ENCODE data around the gene FOXO3.

The FOXO3 gene

DNA sequence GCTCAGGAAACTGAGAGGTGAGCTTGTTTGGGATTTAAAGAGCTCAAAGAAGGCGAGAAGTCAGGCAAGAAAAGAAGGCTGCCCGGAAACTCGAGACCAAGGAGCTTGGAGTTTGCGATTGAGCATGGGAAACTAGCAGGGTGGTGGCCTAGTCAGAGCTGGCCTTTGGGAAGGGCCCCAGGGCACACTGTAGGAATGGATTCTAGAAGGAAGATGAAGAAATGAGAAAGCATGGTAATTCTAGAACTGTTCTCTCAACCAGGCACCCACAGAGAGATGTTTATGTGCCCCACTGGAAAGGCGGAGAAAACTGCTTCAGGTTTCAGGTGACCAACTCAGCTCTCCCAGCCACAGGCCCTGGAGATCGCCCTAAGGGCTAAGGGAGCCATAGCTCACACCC lies 126.2 kb downstream of the FOXO3 start:
- DNase-seq: no peak

DNA sequence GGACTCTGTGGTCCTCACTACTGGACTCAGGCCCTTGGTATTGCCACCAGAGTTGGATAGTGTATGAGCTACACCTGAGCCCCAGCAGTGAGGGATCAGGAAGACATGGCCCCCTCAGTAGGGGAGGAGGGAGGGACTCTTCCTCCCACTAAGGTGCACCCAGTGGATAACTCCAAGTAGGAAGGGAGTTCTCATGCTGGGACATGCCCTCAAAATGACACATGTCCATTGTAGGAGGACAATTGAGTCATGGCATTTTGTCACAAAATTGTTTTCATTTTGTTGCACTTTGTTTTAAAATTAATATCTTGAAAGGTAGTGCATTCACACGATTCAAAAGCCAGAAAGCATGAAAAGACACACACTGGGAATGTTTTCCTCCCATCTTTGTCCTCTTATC lies 127.2 kb downstream of the FOXO3 start:
- DNase-seq: no peak

DNA sequence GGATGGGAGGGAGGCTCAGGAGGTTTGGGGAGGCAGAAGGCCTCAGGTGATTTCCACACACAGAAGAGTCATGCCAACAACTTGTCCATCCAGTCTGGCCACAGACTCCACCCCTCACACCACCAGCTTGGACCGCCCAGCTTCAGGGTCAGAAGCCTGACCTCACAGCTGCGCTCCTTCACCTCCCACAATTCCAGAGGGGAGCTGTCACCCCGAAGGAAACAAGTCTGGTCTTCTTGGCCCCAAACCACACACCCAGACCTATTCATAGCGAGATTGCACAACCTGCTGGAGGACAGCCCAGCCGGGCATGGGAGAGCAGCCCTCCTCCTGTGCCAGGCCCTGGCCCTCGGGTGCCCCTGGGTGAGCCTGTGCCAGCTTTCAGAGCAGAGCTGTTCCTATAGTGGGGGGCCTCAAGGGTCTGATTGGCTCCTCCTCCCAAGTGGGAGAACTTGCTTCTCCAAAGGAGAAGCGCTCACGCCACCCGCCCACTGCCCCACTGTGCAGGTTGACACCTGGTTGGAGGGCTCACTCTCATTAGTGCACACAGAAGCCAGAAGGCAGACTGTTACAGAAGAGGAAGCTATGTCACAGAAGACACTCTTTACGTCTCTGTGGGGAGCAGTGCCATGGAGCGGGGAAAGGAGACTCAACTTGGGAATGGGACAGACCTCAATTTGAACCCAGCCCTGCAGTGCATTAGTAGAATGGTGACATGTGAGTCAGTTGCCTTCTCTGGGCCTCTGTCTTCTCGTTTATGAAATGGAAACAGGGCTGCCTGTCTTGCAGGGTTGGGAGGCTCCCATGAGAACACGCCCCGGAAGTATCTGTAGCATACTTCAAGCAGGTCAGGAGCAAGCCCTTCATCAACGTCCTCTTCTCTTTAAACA lies 128.8 kb downstream of the FOXO3 start:
- DNase-seq: peak; percentile 58 to 83 (median 68)

DNA sequence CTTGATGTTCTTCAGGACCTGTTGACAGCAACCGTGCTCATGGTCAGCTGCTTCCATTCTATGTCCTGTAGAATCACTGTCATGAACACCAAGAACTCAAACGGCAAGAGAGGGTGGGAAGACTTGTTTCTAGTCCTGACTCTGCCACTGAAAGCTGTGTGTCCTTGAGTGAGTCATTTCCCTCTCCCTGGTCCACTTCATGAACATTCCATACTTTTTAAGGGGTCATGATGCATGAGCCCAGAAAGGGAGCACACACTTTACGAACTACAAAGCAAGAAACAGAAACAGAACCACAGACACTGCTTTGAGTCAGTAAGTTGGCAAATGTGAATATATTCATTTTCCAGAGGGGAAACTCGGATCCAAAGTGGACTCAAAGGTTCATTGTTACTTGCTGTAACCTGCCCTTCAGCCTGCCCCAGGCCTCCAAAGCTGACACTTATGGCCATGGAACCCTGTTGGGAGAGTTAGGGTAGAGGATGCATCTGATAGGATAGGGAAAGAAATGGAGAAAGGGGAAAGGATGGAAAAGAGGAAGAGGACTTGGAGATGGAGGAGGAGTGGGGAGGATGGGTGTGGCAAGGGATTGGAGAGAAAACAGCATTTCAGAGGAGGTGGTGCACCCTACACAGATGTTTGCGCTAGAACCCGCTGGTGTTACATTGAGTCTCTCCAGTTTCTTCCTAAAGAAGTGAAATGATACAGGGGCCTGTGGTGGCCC lies 129.8 kb downstream of the FOXO3 start:
- no peak for DNase-seq

DNA sequence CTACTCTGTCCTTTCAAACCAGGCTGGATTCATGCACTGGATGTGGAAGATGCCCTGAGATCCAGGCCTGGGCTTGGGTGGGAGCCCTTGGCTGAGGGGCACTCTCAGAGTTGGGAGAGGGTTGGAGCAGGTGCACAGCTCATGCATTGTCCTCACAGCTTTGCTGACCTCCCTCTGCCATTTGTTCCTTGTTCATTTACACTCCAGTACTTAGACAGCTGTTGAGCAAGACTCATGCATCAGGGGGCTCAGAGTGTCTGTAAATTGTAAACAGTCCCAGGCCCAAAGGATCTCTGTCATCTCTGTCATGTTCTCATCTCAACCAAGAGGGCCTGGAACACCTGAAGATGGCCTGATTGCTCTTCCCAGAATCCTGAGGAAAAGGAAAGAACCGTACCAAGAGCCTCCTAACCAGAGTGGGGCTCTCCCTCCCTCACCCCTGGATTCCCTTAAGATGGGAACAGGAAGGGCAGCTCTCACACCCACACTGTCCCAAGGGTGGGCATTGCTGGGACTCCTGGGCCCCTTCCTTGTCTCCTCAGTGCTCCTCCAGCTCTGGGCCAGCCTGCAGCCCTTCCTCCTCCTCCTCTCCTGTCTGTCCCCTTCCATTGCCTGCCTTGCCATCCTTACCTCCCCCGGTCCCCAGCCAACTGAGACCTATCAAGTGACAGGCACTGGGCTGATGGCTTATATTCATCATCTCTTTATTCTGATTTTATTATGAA lies 132.9 kb downstream of the FOXO3 start:
- DNase-seq: no peak

DNA sequence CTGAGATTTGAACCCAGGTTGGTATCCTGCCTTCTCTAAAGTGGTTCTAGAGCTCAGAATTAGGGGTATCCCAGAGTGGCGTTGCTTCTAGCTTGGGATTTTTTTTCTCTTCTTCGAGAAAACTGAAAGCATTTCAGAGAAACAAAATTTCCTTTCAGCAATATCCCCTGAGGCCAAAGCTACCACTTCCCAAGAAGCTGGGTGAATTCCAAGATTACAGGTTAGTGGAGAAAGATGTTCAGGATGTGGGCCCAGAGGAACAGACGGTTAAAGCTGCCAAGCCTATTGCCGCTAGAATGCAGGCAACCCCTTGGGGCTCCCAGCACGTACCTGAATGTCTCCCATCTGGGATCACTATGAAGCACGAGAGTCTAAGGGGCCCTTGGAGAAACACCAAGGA lies 134.1 kb downstream of the FOXO3 start:
- DNase-seq: no peak

DNA sequence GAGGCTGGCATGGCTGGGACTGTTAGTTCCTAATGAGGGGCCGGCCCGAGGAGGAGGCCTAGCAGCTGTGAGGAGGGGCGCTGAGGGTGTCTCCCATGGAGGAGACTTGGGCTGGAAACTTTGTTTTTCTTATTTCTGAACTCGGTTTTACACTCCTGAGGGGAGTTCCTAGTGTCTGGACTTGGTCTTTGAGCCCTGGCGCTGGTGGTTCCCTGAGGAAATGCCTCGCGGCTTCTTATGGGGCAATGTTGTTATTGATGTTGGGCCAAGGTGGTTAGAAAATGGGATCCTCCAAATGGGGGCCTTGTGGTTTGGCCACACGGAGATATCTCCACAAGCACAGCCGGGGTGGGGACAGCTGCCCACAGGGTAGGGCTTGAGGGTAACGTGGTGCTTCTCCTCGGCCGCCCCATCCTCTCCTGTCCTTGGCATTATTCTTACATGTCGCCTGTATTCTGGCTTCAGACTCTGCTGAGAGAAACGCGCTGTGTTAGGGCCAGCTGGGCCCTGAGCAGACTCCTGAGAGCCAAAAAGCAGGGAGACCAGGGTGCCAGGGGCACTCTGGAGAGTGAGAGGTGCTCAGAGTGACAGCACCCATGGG lies 136.9 kb downstream of the FOXO3 start:
- no peak for DNase-seq

DNA sequence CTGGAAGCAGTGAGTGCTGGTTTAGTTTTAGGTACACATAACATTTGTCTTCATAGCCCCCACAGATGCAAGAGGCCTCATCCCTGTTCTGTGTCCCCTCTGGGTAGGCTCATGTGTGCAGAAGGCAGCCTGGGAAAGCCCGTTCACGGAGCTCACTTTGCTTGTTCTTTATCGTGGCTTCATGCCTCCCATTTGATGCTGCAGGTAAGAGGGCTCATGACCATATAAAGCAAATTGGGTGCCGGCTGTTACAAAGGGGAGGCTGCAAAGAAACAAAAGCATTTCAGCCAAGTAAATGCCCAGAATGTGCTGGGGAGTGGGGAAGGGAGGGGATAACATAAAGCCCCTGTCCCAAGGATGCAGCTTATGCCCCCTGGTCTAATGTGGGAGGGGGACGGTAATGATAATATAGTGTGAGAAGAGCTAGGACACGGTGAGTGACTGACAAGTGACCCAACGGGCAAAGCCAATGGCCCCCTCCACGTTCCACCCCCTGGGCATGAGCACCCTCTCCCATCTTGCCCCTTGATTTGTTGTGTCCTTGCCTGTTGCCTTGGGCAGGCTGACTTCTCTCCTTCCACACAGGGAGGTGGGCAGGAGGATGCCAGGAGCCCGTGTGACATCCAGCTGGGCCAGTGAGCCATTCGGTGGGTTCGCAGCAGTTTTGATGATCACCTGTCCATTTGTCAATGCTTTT lies 138.0 kb downstream of the FOXO3 start:
- no peak for DNase-seq

DNA sequence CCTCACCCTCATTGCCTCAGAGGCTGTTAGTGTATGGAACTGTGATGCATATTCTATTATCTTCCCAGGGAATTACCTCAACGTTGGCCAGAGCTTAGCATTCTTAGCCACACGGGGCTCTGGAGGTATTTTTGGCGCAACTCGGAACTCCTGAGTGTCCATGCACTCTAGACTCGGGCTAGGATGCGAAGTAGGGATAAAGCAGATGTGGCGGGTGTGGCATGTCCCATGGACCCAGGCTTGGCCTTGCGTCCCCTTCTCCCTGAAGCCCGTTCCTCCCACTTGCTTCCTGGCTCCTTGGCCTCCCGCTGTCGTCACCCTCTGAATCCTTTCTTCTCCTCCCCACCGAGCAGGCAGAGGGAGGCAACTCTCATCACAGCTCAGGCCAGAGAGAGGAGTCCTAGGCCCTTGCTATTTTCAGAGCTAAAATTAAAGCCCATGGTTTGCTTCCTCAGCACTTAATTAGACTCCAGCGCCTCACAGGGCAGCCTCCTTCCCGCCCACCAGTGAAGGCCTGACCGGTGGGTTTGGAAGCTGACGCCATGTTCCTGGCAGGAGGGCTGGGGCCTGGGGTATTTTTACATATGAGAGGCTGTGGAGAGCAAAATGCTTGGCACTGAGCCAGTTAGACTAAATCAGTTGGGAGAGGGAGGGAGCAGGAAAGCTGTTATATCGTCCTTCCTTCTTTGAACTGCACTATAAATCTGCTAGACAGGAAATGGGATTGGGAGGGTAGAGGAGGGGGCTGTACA lies 138.7 kb downstream of the FOXO3 start:
- DNase-seq: no peak

DNA sequence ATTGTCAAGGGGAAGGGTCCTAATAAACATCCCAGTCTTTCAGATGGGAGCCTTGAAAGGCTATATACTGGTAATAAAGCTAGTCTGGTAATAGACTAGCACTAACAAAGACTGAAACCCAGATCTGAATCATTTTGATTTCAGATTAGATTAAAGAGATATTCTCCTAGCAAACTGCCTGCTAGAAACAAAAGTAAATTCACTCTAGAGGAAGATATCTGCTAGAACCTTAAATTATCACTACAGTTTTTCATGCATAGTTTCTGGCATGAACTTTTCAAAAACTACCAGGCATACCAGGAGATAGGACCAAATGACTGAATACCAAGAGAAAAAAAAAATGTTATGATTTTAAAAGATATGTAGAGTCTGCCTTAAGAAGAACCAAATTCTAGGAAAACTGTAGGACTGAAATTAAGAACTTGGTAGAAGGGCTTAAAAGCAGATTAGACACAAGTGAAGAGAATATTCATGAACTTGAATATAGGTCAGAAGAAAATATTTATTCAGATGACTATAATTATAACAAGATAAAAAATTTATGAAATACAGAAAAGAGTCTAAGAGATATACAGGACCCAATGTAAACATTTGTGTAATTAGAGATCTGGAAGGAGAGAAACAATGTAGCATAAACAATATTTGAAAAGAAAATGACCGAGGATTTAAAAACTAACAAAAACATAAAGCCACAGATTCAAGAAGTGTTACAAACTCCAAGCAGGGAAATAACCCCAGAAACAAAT lies 141.6 kb downstream of the FOXO3 start:
- no peak for DNase-seq

DNA sequence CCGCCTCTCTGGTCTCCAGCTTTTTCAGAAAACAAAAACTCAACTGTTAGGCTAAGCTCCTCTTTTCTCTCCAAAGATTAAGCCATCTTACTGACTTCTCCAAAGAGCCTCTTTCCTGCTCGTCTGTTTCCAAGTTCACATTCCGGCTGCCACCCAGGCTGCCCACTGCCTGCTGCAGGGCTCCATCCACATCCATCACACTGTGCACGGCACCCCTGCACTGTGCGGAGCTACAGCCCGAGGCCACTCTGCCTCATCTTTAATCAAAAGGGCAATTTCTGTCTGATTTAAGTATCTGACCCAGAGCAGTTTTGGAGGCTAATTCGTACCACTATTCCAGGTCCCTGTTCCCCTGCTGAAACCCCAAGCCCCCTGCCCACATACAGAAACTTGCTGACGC lies 145.9 kb downstream of the FOXO3 start:
- no peak for DNase-seq

DNA sequence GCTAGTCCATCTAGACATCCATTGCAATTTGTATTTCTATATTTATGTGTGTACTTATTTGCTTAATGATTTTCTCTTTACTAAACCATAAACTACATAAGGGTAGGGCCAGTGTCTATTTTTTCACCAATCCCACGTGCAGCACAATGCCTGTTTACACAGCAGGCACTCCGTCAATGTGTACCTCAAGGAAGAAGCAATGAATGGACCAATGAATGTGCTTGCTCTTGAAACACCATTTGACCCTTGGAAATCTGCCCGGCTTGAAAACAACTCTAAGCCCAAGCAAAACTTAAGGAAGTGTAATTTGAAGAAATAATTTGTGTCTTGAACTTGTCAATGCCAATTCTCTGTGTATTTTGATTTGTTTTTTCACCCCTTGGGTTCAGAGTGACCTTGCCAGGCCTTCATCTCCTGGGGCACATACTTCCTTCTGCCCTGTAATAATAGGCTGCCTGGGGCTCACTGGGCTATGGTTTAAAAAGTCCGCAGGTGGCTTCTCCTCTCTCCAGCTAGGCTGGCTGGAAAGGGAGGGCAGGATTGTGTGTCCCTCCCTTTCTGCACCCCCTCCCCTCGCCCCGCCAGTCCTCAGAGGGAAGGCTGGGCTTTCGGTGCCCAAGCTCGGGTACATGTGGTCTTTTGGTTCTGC lies 146.7 kb downstream of the FOXO3 start:
- no peak for DNase-seq

DNA sequence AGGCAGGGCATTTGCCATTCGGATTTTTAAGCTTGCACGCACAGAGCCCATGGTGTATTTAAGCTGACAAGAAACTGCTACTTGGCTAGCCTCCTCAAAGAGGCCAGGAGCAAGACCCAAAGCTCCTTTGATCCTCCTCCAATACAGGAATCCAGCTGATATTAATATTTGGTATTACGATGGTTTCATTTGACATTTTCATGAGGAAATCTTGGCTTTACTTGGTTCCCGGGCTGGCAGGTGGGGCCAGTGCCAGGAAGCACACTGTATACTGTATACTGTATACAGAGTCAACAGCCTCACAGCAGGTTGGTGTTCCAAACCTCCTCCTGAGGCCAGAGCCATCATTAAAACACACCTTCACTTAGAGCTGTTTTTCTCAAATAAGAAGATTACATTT lies 149.3 kb downstream of the FOXO3 start:
- DNase-seq: no peak

DNA sequence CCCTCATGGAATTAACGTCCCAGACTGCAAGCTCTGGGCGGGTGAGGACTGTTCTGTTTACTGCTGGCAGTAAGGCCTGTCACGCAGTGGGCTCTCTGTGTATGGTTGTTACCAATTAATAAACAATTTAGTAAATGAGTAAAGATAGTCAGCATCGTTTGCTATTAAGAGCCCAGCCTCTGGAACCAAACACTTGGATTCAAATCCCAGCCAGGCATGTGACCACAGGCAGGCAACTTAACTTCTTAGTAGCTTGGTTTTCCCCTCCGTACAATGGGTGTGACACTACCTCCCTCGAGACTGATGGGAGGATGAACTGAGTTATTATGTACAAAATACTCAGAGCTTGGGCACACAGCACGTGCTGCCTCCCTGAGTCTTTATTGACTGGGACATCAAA lies 149.8 kb downstream of the FOXO3 start:
- no peak for DNase-seq

DNA sequence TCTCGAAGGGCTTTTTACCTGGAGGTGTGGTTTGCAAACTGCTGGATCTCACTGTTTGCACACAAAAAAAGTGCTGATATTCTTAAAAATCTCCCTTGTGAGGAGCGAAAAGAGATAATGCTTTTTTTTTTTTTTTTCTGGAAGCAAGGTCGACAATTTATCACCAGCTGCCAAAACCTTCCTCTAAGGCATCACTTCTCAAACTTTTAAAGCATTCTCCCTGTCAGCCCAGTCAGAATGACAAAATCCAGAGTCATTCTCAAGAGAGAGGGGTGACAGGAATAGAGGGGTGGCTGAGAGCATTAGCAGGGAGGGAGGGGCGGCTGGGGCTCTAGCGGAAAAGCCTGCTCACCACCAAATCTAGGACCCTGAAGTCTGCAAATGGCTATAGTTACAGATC lies 150.4 kb downstream of the FOXO3 start:
- no peak for DNase-seq

DNA sequence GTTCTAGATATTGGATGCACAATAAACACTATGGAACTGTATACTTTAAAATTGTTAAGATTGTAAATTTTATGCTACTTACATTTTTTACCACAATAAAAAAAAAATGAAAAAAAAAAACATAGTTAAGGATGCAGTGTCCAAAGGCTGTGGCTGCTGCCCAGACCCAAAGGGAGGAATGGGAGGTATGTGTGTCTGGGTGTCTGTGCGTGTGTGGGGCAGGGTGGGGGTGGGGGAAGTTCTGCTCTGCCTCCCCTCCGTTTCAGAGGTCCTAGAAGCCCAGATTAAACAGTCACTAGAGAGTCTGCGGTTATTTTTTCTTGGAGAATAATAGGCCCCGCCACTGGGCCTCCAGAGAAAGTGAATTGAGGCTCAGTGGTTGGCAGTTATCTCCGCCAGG lies 151.1 kb downstream of the FOXO3 start:
- no peak for DNase-seq

DNA sequence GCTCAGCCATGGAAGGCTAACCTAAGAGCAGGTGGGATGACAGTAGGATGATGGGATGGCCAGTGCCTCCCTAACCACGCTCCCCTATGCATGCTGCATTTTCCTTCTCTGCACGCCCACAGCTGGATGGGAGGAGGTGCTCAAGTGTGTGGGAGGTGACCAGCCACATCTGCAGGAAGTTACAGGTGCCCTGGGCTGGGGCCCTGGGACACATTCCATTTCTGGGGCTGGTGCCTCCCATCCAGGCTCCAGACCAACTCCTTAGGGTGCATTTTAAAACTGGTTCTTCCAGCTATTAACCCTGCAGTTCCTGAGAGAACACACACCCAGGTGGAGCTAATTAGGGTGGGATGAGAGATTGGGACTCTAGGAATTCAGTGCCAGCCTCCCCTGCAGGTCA lies 152.2 kb downstream of the FOXO3 start:
- no peak for DNase-seq

DNA sequence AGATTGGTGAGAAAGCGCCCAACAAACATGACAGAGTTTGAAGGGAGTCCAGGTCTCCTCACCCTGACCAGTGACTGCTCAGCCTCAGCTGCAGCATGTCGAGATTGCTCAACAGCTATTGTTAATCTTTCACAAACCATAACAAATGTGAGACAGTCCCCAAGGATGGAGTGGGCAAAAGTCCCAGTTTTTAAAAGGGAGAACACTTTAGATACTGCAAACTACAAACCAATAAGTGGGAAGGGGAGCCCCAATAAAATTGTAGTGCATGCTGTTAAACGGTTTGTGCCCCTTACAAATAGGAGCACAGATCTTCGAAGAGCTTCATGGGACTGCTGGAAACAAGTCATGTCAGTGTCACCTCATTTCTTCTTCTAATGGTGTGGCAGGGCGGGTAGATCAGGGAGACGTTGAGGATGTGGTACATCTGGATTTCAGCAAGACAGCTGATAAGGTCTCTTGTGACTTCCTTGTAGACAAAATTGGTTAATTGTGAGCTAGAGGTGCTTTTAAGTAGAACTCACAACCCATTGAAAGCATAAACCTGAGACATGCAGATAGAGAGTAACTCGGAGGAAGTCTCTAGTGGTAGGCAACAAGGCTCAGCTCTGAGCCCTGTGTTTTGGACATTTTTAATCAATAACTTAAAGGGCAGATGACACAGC lies 153.5 kb downstream of the FOXO3 start:
- DNase-seq: no peak

DNA sequence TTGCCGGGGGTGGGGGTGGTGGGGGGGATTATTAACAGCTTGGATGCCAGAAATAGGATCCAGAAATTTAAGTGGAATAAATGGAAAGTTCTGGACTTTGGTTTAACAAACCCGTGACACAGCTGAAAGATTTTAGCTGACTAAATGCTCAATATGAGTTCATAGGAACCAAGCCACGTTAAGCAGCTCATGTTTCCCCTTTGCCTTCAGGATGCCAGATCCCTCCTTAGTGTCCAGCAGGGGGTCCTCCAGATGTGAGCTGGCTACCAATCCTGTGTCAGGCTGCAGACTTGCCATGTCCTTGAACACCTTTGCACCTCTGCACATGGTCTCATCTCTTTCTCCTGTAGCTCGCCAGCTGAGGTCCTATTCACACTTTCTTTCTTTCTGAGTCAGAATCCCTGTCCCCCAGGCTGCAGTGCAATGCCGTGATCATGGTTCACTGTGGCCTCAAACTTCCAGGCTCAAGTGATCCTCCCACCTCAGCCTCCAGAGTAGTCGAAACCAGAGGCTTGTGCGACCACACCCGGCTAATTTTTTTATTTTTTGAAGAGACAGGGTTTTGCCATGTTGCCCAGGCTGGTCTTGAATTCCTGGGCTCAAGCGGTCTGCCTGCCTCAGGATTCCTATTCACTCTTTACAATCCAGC lies 154.2 kb downstream of the FOXO3 start:
- DNase-seq: no peak
